ENCODE data around the gene CAST. TPM values are rescaled to one million over a fixed set of nuclear protein-coding genes. Genes with fewer than 3 reads are reported as not detected.
A peak's percentile ranks its signal among the peaks of the same experiment; 100 is the strongest.

Gene CAST
- total and polyA plus RNA-seq, 4 donors, result 101 to 307 (median 212) TPM

DNA sequence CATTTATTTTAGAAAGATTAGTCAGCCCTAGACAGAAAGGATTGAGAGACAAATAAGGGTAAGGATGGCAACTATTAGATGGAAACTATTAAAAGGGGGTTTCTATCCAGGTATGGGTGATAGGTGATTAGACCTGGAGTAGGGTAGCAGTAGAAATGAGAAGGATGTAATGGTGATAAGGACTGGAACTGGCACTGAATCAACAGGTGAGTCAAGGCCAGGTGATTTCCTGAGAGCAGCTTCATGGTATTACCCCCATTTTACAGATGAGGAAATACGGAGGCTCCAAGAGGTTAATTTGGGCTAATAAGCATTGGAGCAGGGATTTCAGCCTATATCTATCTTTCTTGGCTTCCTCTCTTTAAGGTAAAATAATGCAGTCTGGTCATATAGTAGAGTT, 55.7 kb downstream of the CAST start:
- Histone ChIP-seq H3K27ac (ENCODE audit: low read depth in 1 of 2, low read length in 2 of 2) (no peak overlapping the region), H3K9me3 (ENCODE audit: control insufficient read depth, low read length) (no peaks in the 10 kb centered on the region), H3K4me3 (ENCODE audit: low read length in 2 of 2) (no peak overlapping the region), H3K36me3 (ENCODE audit: control insufficient read depth in 1 of 2, insufficient read depth in 2 of 2, low read length in 1 of 2) (no peaks in the 10 kb centered on the region), H3K4me1 (ENCODE audit: control insufficient read depth in 1 of 2, insufficient read depth in 2 of 2, low read length in 2 of 2) (peaks cover 5 to 17% of the 10 kb centered on the region in 2 donors), H3K27me3 (ENCODE audit: control insufficient read depth in 1 of 2, insufficient read depth in 2 of 2, low read length in 1 of 2) (no peaks in the 10 kb centered on the region)
- WGBS, 2 donors, result 91 to 95% methylated on average over 1 of the region's 1 CpG
- intact Hi-C loops (cut with DNase I), result loop anchor here in 1 of 2 donors (10.0 kb wide), 1 partner anchor 103 kb away; no protein-coding TSS in a partner anchor
- DNase-seq (no peak), ATAC-seq (ENCODE audit: low FRiP score) (no peak)

DNA sequence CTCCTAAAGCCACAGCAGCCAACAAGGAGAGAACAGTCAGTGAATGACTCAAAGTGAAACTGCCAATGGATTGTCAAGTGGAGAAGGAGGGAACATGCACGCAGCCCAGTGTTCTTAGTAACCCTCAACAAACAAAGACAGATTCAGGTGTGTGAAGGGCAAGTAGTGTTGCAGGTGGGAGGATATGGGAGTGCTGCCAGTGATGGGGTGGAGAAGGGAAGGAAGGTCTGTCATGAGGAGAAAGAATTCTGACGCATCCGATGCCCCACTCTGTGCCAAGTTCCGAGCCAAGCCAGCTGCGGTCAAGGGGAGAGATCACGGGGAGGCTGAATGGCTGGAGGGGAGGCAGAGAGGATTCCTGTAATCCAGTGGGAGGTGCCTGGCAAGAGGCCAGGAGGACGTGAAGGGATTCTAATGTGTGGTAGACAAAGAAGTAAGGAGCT, 56.5 kb downstream of the CAST start:
- ATAC-seq (ENCODE audit: low FRiP score) (no peak), DNase-seq (peak in 1 of 2 donors; percentile 78)
- H3K27me3 ChIP-seq (ENCODE audit: control insufficient read depth in 1 of 2, insufficient read depth in 2 of 2, low read length in 1 of 2), result no peaks in the 10 kb centered on the region
- H3K9me3 ChIP-seq (ENCODE audit: control insufficient read depth, low read length), result no peaks in the 10 kb centered on the region
- H3K27ac ChIP-seq (ENCODE audit: low read depth in 1 of 2, low read length in 2 of 2), result no peak overlapping the region
- intact Hi-C loops (cut with DNase I), result loop anchor here in 1 of 2 donors (10.0 kb wide), 1 partner anchor 104 kb away; no protein-coding TSS in a partner anchor
- 81 to 83% methylated on average over 7 of the region's 7 CpGs for WGBS, 2 donors
- H3K4me1 ChIP-seq (ENCODE audit: control insufficient read depth in 1 of 2, insufficient read depth in 2 of 2, low read length in 2 of 2), result peaks cover 5 to 17% of the 10 kb centered on the region in 2 donors
- no peak overlapping the region for H3K4me3 ChIP-seq (ENCODE audit: low read length in 2 of 2)
- no peaks in the 10 kb centered on the region for H3K36me3 ChIP-seq (ENCODE audit: control insufficient read depth in 1 of 2, insufficient read depth in 2 of 2, low read length in 1 of 2)

DNA sequence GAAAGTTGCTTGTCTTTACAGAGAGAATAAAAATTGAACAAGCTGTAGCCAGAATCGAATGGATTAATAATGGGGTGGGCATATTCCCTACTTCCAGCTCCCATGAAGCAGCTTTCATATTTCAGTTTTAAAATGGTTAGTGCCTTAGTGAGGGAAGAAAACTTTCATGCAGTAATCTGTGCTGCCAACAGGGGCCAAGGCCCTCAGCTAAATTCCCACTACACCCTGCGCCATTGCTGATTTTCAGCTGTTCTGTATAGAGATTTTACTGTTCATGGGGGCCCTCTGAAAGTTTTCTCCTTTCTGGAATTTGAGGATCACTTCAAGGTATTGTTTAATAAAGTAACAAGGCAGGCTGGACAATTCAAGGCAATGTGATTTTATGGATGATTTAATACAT, 58.2 kb downstream of the CAST start:
- no peak overlapping the region for H3K27ac ChIP-seq (ENCODE audit: low read depth in 1 of 2, low read length in 2 of 2)
- H3K36me3 ChIP-seq (ENCODE audit: control insufficient read depth in 1 of 2, insufficient read depth in 2 of 2, low read length in 1 of 2), result no peaks in the 10 kb centered on the region
- ATAC-seq (ENCODE audit: low FRiP score) (no peak), DNase-seq (no peak)
- 94% methylated on average over 2 of the region's 2 CpGs for WGBS, 2 donors
- peaks cover 2 to 9% of the 10 kb centered on the region in 2 donors for H3K4me1 ChIP-seq (ENCODE audit: control insufficient read depth in 1 of 2, insufficient read depth in 2 of 2, low read length in 2 of 2)
- H3K9me3 ChIP-seq (ENCODE audit: control insufficient read depth, low read length), result no peaks in the 10 kb centered on the region
- no peak overlapping the region for H3K4me3 ChIP-seq (ENCODE audit: low read length in 2 of 2)
- H3K27me3 ChIP-seq (ENCODE audit: control insufficient read depth in 1 of 2, insufficient read depth in 2 of 2, low read length in 1 of 2), result no peaks in the 10 kb centered on the region
- intact Hi-C loops (cut with DNase I), result loop anchor here in 1 of 2 donors (10.0 kb wide), 1 partner anchor 106 kb away; no protein-coding TSS in a partner anchor

DNA sequence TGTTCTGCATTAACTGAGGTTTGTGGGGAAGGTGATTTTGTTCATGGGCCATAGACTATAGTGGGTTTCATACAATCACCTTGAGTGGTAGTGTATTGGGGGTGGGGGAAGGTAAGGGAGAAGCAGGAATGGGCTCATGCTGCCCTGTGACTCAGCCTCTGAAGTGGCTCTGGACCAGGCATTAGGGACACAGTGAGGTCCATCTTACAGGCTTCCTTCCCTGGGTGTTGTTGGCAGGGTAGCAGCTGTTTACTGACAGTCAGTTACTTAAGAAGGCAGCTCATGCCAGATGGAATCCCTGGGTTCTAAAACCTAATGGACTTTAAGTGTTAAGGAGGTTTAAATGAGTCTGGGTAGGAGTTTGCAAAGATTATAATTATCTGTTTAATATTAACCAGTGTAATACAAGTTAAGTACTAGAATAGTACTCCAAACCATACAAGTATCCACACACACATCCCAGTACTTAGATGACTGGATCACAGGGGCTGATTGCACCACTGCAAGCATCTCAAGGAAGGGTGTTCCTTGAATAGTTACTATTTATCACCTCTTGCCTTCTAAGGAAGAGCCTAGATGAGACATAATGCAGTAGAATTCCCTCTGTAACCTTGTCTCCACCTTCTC, 59.3 kb downstream of the CAST start:
- intact Hi-C loops (cut with DNase I), result loop anchor here in 1 of 2 donors (10.0 kb wide), 1 partner anchor 107 kb away; no protein-coding TSS in a partner anchor
- Histone ChIP-seq H3K4me3 (ENCODE audit: low read length in 2 of 2) (no peak overlapping the region), H3K9me3 (ENCODE audit: control insufficient read depth, low read length) (no peaks in the 10 kb centered on the region), H3K4me1 (ENCODE audit: control insufficient read depth in 1 of 2, insufficient read depth in 2 of 2, low read length in 2 of 2) (peaks cover 2 to 6% of the 10 kb centered on the region in 2 donors), H3K27me3 (ENCODE audit: control insufficient read depth in 1 of 2, insufficient read depth in 2 of 2, low read length in 1 of 2) (no peaks in the 10 kb centered on the region), H3K36me3 (ENCODE audit: control insufficient read depth in 1 of 2, insufficient read depth in 2 of 2, low read length in 1 of 2) (no peaks in the 10 kb centered on the region), H3K27ac (ENCODE audit: low read depth in 1 of 2, low read length in 2 of 2) (no peak overlapping the region)
- no peak for DNase-seq
- peak; percentile 59 for ATAC-seq (ENCODE audit: low FRiP score)

DNA sequence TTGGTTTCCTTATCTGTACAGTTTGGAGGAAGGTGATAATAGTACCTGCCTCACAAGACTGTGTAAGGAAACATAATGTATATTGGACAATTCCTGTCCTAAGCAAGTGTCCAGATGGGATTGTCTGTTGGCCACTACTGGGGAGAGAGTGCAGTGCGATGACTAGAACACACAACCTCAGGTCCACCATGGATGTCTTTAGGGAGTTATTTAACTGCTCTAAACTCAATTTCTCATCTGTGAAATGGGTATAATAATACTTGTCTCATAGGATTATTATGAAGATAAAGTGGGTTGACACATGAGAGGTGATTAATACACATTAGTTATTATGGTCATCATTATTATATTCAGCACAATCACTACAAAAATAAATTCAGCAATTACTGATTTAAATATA, 63.1 kb downstream of the CAST start:
- intact Hi-C loops (cut with DNase I), result loop anchor here in 1 of 2 donors (10.0 kb wide), 1 partner anchor 110 kb away; no protein-coding TSS in a partner anchor
- 93 to 98% methylated on average over 1 of the region's 1 CpG for WGBS, 2 donors
- peaks cover 2 to 6% of the 10 kb centered on the region in 2 donors for H3K4me1 ChIP-seq (ENCODE audit: control insufficient read depth in 1 of 2, insufficient read depth in 2 of 2, low read length in 2 of 2)

DNA sequence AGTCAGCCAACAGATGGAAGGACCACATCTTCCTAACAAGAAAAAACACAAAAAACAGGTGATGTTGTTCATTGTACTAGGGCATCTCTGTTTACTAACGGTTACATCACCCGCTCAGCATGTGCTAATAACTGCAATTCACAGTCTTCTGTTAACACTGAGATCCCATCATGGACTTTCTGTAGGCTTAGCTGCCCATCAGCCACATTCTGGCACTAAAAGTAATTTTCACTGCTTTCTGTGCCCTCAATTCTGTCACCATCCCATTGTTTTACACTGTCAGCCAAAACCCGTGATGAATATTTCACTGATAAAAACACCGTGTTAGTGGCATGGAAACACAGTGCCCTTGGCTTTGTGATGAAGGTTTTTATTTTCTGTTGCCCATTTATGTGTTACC, 64.6 kb downstream of the CAST start:
- no peak for DNase-seq
- no peak overlapping the region for H3K4me3 ChIP-seq (ENCODE audit: low read length in 2 of 2)
- no peak for ATAC-seq (ENCODE audit: low FRiP score)
- H3K4me1 ChIP-seq (ENCODE audit: control insufficient read depth in 1 of 2, insufficient read depth in 2 of 2, low read length in 2 of 2), result peaks cover 0 to 3% of the 10 kb centered on the region in 2 donors
- no peaks in the 10 kb centered on the region for H3K27me3 ChIP-seq (ENCODE audit: control insufficient read depth in 1 of 2, insufficient read depth in 2 of 2, low read length in 1 of 2)
- no peaks in the 10 kb centered on the region for H3K9me3 ChIP-seq (ENCODE audit: control insufficient read depth, low read length)
- intact Hi-C loops (cut with DNase I), result loop anchor here in 1 of 2 donors (10.0 kb wide), 1 partner anchor 112 kb away; no protein-coding TSS in a partner anchor
- H3K27ac ChIP-seq (ENCODE audit: low read depth in 1 of 2, low read length in 2 of 2), result no peak overlapping the region
- 50 to 66% methylated on average over 4 of the region's 4 CpGs for WGBS, 2 donors
- H3K36me3 ChIP-seq (ENCODE audit: control insufficient read depth in 1 of 2, insufficient read depth in 2 of 2, low read length in 1 of 2), result peaks cover 0 to 2% of the 10 kb centered on the region in 2 donors

More for the DNA sequence above, 63.1 kb downstream of the CAST start:
- DNase-seq (no peak), ATAC-seq (ENCODE audit: low FRiP score) (no peak)
- Histone ChIP-seq H3K4me3 (ENCODE audit: low read length in 2 of 2) (no peak overlapping the region), H3K27ac (ENCODE audit: low read depth in 1 of 2, low read length in 2 of 2) (no peak overlapping the region), H3K27me3 (ENCODE audit: control insufficient read depth in 1 of 2, insufficient read depth in 2 of 2, low read length in 1 of 2) (no peaks in the 10 kb centered on the region), H3K9me3 (ENCODE audit: control insufficient read depth, low read length) (no peaks in the 10 kb centered on the region), H3K36me3 (ENCODE audit: control insufficient read depth in 1 of 2, insufficient read depth in 2 of 2, low read length in 1 of 2) (no peaks in the 10 kb centered on the region)

DNA sequence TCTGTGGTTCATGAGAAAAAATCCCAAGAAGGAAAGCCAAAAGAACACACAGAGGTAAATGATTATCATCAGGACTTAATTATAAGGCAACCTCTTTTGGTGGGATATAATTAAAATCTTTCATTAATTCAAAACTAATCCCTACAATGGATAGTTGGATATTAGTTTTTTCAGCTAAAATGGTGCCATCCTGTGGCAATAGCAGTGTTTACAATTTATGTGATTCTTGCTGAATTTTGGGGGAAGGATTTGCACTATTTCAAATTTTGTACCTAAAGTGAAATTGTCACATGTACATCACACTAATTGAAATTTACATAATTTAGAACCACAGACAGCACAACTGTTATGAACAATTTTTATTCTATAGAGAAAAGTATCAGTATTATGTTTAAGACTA, 67.0 kb downstream of the CAST start:
- Histone ChIP-seq H3K9me3 (ENCODE audit: control insufficient read depth, low read length) (no peaks in the 10 kb centered on the region), H3K4me1 (ENCODE audit: control insufficient read depth in 1 of 2, insufficient read depth in 2 of 2, low read length in 2 of 2) (no peaks in the 10 kb centered on the region), H3K36me3 (ENCODE audit: control insufficient read depth in 1 of 2, insufficient read depth in 2 of 2, low read length in 1 of 2) (peaks cover 0 to 2% of the 10 kb centered on the region in 2 donors), H3K27me3 (ENCODE audit: control insufficient read depth in 1 of 2, insufficient read depth in 2 of 2, low read length in 1 of 2) (no peaks in the 10 kb centered on the region), H3K4me3 (ENCODE audit: low read length in 2 of 2) (no peak overlapping the region), H3K27ac (ENCODE audit: low read depth in 1 of 2, low read length in 2 of 2) (no peak overlapping the region)
- no peak for ATAC-seq (ENCODE audit: low FRiP score)
- DNase-seq, result no peak
- intact Hi-C loops (cut with DNase I), result loop anchor here in 1 of 2 donors (10.0 kb wide), 1 partner anchor 114 kb away; no protein-coding TSS in a partner anchor

DNA sequence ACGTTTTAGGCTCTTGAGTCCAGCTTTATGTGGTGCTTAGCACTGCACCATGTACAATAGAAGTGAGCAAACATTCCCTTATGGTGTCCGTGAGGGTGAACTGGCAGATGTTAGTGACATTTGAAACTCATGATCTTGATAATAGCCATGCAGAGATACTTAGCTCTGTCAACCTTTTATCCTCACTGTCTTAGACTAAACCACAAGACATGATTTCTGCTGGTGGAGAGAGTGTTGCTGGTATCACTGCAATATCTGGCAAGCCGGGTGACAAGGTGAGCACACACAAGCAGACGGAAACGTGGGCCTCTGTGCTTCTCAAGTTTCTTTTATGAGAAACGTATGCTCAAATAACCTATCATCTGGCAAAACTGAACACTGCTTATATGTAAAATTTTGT, 68.4 kb downstream of the CAST start:
- no peak overlapping the region for H3K27ac ChIP-seq (ENCODE audit: low read depth in 1 of 2, low read length in 2 of 2)
- H3K4me3 ChIP-seq (ENCODE audit: low read length in 2 of 2), result no peak overlapping the region
- intact Hi-C loops (cut with DNase I), result no loop called here
- DNase-seq (no peak), ATAC-seq (ENCODE audit: low FRiP score) (no peak)
- WGBS, 2 donors, result 82 to 85% methylated on average over 6 of the region's 6 CpGs
- no peaks in the 10 kb centered on the region for H3K4me1 ChIP-seq (ENCODE audit: control insufficient read depth in 1 of 2, insufficient read depth in 2 of 2, low read length in 2 of 2)
- H3K36me3 ChIP-seq (ENCODE audit: control insufficient read depth in 1 of 2, insufficient read depth in 2 of 2, low read length in 1 of 2), result peaks cover 0 to 2% of the 10 kb centered on the region in 2 donors
- no peaks in the 10 kb centered on the region for H3K27me3 ChIP-seq (ENCODE audit: control insufficient read depth in 1 of 2, insufficient read depth in 2 of 2, low read length in 1 of 2)
- no peaks in the 10 kb centered on the region for H3K9me3 ChIP-seq (ENCODE audit: control insufficient read depth, low read length)

Measured in aorta (tissue), 5 donors.